Uterus (tissue), 2 donors: Measurements from ENCODE around the gene CASKIN2.

Experiments used
- POLR2A ChIP-seq, 2 donors: fragments of 450-650 bp; IDR thresholded peaks; one replicate each; pipeline ENCODE4 v1.6.1; 2016; ENCODE audit warnings: antibody characterized with exemption in 2 of 2, mild to moderate bottlenecking in 1 of 2, moderate library complexity in 1 of 2
- TF ChIP-seq, protein P1 (sequence below), 4 experiments: fragments of 200-600 bp in 2 of 4; fragments of 450-650 bp in 2 of 4; sonication (generic) in 2 of 4; IDR thresholded peaks; one replicate each; pipeline ENCODE4 v1.5.1; 2016 to 2019; ENCODE audit warnings: antibody characterized with exemption in 4 of 4, mild to moderate bottlenecking in 2 of 4, moderate library complexity in 1 of 4

DNA sequence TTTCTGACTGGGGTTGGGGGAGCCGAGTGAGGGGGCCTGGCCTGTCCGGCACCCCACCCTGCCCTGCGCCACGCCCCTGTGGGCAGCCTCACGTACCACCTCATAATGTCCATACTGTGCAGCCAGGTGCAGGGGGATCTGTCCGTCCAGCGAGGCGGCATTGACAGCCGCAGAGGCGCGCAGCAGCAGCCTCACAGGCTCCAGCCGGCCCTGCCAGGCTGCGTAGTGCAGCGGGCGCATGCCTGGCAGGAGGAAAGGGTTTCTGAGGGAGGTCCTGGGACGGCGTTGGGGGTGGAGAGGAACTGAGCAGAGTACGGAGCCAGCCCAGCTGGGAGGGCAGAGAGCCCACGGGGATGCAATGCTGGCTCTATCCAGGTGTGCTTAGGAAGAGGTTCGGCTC lies 8.4 kb downstream of the CASKIN2 start:
- TF ChIP-seq, protein P1, sequence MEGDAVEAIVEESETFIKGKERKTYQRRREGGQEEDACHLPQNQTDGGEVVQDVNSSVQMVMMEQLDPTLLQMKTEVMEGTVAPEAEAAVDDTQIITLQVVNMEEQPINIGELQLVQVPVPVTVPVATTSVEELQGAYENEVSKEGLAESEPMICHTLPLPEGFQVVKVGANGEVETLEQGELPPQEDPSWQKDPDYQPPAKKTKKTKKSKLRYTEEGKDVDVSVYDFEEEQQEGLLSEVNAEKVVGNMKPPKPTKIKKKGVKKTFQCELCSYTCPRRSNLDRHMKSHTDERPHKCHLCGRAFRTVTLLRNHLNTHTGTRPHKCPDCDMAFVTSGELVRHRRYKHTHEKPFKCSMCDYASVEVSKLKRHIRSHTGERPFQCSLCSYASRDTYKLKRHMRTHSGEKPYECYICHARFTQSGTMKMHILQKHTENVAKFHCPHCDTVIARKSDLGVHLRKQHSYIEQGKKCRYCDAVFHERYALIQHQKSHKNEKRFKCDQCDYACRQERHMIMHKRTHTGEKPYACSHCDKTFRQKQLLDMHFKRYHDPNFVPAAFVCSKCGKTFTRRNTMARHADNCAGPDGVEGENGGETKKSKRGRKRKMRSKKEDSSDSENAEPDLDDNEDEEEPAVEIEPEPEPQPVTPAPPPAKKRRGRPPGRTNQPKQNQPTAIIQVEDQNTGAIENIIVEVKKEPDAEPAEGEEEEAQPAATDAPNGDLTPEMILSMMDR (IDR thresholded peaks at IDR 0.05) = no peak
- TF ChIP-seq POLR2A (IDR thresholded peaks at IDR 0.05) = no peak
